Testis (tissue), 2 donors: Measurements from ENCODE around the gene CKAP2.

Experiments
- CTCF ChIP-seq, 3 experiments: fragments of 450-650 bp in 2 of 3; fragments of 200-600 bp in 1 of 3; sonication (generic) in 1 of 3; IDR thresholded peaks; one replicate each; pipeline ENCODE4 v1.5.1; 2016 to 2019; ENCODE audit warnings: antibody characterized with exemption in 3 of 3, mild to moderate bottlenecking in 2 of 3, moderate library complexity in 1 of 3
- POLR2A ChIP-seq: fragments of 450-650 bp; IDR thresholded peaks from one replicate; pipeline ENCODE4 v1.6.1; 2017; ENCODE audit warnings: antibody characterized with exemption, mild to moderate bottlenecking, moderate library complexity

- TF ChIP-seq POLR2A (no peak), CTCF (IDR thresholded peaks at IDR 0.05) (no peak)
Measured at GRCh38 chr13:52455677-52456041, 381 bp downstream of the CKAP2 start.
